GM21390 (cell line): Measurements from ENCODE around the gene IL33.

Experiments used
- ATAC-seq: cut with Tn5 transposase; IDR thresholded peaks from one replicate; pipeline ENCODE4 v1.9.1; 2021; ENCODE audit not compliant: unreplicated experiment

The IL33 gene

DNA sequence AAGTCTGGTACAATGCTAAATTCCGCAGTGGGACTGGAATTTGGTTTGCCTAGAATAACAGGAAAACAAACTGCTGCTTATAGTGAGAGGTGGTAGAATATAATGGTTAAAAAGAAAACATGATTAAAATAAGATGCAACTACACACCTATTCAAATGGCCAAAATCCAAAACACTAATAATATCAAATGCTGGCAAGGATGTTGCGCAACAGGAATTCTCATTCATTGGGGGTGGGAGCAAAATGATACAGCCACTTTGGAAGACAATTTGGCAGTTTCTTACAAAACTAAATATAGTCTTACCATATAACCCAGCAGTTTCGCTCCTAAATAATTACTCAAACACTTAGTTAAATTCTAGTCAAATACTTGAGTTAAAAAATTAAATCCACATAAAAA is 61.8 kb downstream of the IL33 start:
- no peak for ATAC-seq

DNA sequence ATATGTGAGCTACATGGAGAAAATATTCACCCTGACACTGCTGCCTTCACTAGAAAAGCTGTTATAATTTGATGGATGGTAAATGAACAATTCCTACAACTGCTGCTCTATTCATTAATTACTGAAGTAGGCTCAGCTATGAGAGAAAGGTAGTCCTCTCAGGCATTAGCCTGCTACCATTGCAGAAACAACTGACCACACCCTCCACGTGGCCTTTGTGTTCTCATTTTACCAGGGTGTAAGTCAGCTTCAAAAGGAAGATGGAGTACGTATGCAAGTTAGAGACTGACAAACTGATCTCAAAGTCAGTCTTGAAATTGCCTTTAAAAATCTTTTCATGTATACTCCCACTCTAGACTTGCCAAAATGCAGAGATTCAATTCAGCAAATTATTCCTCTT is 86.3 kb downstream of the IL33 start:
- ATAC-seq = no peak

DNA sequence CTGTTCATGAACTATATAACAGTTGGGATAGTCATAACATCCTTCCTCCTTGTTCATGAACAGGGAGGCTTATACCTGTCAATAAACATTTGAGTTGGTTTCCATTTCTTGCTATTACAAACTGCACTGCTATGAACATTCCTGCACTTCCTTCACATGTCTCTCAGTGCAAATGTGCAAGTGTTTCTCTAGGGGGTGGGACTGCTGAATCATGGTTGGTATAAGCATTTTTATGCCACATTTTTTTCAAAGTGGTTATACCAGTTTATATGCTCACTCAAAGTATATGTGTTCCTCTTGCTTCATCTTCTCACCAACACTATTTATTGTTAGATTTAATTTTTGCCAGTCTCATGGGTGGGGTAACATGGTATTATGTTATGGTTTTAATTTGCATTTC is 86.8 kb downstream of the IL33 start:
- no peak for ATAC-seq

DNA sequence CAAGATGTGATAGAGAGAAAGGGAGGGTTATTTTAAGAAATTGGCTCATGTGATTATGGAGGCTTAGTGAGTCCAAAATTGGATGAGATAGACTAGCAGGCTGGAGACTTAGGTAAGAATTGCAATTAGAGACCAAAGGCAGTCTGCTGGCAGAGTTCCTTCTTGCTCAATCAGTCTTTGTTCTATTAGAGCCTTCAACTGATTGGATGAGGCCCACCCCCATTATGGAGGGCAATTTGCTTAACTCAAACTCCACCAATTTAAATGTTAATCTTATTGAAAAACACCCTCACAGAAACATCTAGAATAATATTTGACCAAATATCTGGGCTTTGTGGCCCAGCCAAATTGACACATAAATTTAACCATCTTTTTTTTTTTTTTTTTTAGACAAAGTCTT is 88.6 kb downstream of the IL33 start:
- ATAC-seq = no peak

DNA sequence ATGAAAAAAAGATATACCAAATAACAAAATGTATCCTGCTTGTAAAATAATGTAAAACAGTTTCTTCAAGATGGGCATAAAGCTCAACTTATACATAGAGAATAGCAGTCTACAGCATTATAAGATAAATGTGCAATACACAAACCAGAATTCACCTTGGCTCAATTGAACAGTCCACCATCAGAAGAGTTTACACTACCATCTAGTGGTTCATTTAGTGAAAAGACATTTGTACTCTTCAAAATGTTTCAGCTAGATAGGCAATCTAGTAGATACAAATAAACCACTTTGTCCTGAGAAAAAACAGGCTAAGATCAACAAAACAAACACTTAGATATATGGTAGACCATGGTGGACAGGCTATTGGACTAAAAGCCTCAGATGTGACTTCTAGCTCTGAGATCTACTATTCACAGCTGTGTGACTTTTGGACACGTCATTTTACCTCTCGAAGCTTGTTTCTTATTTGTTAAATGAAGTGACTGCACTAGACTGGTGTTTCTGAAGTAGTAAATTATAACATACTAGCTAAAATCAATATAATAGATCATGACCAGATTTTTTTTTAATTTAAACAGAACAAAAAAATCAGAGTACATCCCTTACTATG is 90.5 kb downstream of the IL33 start:
- ATAC-seq = no peak
